ENCODE measurements around the gene DOC2A. TPM values are rescaled to one million over a fixed set of nuclear protein-coding genes. Genes with fewer than 3 reads are reported as not detected.
A peak's percentile ranks its signal among the peaks of the same experiment; 100 is the strongest.

DOC2A gene
- total and polyA plus RNA-seq, 9 of the 15 experiments (the other 6 are each of a cell fraction or from before 2014, with no cell fraction given), result 0.03 to 0.38 (median 0.28) TPM; not detected in 1

DNA sequence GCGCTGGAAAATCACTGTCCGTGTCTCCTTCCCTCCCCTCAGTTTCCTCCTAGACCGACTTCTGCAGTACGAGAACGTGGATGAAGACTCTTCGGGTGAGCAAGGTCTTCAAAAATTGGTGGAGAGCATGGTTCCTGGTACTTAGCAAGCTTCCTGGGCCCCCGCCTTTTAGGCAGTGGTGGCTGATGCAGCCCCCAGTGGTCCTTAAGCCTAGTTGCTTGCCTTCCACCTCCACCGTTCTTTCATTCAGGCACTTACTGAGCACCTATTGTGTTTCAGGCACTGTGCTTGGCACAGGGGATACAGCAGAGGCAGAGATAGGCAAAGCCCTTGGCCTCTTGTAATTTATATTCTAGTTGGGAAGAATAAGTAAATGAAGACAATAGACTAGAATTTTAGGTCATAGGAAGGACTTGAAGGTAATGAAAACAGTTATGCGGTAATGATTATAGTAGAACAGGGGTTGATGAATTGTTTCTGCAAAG lies 14.0 kb downstream of the DOC2A start (continued):
- TF ChIP-seq, protein P1, sequence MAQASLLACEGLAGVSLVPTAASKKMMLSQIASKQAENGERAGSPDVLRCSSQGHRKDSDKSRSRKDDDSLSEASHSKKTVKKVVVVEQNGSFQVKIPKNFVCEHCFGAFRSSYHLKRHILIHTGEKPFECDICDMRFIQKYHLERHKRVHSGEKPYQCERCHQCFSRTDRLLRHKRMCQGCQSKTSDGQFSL (CRISPR knock-in tag; IDR thresholded peaks at IDR 0.05), result no peak
- TF ChIP-seq, protein P1 (tag; IDR thresholded peaks at IDR 0.05), result no peak
- TF ChIP-seq NONO (IDR thresholded peaks at IDR 0.05; ENCODE audit: low read depth in 2 of 2, low read length in 1 of 2) (no peak), ZNF263 (CRISPR knock-in tag; IDR thresholded peaks at IDR 0.05; ENCODE audit: borderline replicate concordance) (peak; percentile 18; the same call in 1 of the 2 replicates), ZNF695 (CRISPR knock-in tag; IDR thresholded peaks at IDR 0.05) (no peak), SRSF3 (IDR thresholded peaks at IDR 0.05; ENCODE audit: insufficient read depth, low read length) (no peak)
- TF ChIP-seq, protein P2, sequence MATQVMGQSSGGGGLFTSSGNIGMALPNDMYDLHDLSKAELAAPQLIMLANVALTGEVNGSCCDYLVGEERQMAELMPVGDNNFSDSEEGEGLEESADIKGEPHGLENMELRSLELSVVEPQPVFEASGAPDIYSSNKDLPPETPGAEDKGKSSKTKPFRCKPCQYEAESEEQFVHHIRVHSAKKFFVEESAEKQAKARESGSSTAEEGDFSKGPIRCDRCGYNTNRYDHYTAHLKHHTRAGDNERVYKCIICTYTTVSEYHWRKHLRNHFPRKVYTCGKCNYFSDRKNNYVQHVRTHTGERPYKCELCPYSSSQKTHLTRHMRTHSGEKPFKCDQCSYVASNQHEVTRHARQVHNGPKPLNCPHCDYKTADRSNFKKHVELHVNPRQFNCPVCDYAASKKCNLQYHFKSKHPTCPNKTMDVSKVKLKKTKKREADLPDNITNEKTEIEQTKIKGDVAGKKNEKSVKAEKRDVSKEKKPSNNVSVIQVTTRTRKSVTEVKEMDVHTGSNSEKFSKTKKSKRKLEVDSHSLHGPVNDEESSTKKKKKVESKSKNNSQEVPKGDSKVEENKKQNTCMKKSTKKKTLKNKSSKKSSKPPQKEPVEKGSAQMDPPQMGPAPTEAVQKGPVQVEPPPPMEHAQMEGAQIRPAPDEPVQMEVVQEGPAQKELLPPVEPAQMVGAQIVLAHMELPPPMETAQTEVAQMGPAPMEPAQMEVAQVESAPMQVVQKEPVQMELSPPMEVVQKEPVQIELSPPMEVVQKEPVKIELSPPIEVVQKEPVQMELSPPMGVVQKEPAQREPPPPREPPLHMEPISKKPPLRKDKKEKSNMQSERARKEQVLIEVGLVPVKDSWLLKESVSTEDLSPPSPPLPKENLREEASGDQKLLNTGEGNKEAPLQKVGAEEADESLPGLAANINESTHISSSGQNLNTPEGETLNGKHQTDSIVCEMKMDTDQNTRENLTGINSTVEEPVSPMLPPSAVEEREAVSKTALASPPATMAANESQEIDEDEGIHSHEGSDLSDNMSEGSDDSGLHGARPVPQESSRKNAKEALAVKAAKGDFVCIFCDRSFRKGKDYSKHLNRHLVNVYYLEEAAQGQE (IDR thresholded peaks at IDR 0.05; ENCODE audit: borderline replicate concordance), result no peak
- TF ChIP-seq, protein P2 (CRISPR knock-in tag; IDR thresholded peaks at IDR 0.05; ENCODE audit: low read depth), result no peak
